ENCODE data around the gene SYCE1L.
"Not testable (repeated sequence)": the region's sequence is repeated elsewhere in the genome, so short reads cannot be mapped to it uniquely, and the experiment has no call there.

SYCE1L gene

GRCh38 chr16:77207030-77207429 is 7.8 kb downstream of the SYCE1L start:
- DNase-seq: no peak

GRCh38 chr16:77208382-77208781 is 9.2 kb downstream of the SYCE1L start:
- DNase-seq: no peak

GRCh38 chr16:77211880-77212740 is 12.9 kb downstream of the SYCE1L start:
- DNase-seq: no peak

DNA sequence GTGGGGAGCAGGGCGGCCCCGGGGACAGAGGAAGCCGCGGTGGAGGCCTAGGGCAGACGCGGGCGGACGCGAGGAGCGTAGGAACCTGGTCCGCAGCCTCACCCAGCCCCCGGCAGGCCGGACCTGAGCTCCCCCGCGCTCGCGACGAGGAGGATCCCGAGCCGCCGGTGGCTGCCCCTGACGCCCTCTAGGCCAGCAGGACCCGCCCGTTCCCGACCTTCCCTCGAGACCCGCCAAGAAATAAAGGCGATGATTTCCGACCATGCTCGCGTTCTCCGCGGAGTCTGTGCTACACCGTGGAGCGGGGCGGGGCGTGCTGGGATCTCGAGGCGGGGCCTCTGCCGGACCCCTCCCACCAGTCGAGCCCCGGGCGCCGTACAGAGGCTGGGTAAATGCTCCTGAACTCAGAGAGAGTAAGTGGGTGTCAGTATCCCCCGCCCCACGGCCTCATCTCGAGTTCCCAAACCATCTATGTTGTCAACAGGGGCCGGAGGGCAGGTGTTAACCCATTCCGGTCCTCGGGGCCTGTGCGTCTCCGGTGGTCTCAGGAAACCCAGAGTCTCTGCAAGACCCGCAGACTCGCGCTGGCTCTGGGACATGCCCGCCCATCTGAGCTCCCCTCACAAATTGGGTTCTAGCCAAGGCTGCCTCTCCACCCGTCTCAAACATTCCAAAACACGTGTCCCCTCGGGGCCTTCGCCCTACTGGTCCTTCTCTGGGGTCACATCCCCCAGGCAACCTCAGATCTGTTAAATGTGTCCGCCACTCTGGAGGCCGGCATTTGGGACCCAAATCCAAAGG is 13.7 kb downstream of the SYCE1L start:
- no peak for DNase-seq

GRCh38 chr16:77213542-77214106 is 14.4 kb downstream of the SYCE1L start:
- DNase-seq: no peak

GRCh38 chr16:77214411-77215138 is 15.4 kb downstream of the SYCE1L start:
- no peak for DNase-seq

- DNase-seq: no peak
Observed at GRCh38 chr16:77219437-77219836, 20.2 kb downstream of the SYCE1L start.

DNA sequence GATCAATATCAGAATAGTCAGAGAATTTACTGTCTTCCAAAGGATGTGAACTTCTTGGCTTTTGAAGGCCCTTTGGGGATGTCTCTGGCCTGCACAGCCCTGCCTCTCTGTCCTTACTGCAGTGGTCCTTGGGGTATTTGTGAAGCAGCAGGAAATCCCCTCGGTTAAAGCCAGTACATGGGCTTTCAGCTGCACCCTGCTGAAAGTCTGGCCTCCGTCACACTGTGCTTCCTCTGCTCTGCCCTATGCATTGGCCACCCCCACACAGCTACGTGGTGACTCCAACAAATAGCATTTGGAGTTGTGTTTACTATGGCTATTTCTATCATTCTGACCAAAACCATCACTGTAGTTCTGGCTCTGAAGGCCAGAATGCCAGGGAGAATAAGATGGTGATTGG is 21.2 kb downstream of the SYCE1L start:
- no peak for DNase-seq

GRCh38 chr16:77221482-77221881 is 22.3 kb downstream of the SYCE1L start:
- no peak for DNase-seq

DNA sequence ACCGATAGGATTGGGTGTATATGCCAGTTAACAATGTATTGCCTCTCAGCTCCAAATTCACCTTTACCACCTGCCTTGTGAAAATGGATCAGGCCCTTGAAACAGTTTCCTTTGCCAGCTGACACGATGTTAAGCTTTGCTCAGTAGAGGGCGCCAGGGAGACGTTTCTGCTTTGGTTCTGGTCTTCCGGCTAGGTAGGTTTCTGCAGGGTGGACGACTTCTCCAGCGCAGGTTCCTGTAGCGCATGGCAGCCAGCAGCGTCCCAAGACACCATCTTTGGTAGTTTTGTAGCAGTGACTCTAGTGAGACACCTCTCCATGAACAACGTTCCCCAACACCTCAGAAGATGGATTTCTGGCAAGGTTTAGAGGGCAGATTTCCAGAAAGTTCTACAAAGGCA is 24.0 kb downstream of the SYCE1L start:
- DNase-seq: no peak

DNA sequence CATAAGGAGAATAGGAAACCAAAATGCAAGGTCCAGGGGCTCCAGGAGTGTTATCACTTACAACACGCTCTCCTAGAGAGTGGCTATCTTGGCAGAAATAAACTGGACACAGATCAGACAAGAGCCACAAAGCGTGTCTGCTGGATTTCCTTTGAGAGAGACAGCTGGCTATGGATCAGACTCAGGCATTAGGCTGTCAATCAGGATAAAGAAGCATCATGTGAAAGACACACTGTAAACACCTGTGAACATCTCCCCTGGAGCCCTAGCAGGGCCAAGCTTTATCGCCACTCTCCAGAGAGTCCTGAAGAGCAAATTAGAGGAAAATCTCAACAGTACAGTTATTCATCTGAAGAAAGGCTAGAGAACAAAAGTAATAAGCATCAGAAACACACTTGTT is 26.0 kb downstream of the SYCE1L start:
- no peak for DNase-seq

DNA sequence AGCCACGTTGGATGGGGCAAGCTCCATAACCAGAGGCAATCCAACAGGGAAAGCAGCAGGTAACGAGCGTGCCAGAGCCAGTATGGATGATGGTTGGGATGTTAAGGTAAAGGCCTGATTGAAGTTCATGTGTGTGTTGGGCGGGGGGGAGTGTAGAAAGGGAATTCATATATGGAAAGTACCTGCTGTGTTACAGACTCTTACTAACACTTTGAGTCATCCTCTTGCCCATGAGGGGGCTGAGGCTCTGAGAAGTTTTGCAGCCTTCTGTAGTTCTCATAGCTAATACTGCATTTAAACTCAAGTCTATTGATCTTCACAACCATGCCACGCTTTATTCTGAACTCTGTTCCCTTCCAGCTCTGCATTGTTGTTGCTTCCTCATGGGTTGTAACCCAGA is 28.5 kb downstream of the SYCE1L start:
- DNase-seq: no peak

- DNase-seq: no peak
Observed at GRCh38 chr16:77231047-77231446, 31.8 kb downstream of the SYCE1L start.

- no peak for DNase-seq
Observed at GRCh38 chr16:77233799-77234519, 34.8 kb downstream of the SYCE1L start.

DNA sequence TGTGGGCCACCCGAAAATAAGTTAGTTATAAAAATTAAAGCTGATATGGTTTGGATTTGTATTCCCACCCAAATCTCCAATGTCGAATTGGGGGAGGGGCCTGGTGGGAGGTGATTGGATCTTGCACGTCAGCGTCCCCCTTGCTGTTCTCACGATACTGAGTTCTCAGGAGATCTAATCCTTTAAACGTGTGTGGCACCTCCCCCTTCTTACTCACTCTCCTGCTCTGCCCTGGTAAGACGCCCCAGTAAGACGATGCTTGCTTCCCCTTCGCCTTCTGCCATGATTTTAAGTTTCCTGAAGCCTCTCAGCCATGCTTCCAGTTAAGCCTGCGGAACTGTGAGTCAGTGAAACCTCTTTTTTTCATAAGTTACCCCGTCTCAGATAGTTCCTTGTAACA is 35.4 kb downstream of the SYCE1L start:
- no peak for DNase-seq

DNA sequence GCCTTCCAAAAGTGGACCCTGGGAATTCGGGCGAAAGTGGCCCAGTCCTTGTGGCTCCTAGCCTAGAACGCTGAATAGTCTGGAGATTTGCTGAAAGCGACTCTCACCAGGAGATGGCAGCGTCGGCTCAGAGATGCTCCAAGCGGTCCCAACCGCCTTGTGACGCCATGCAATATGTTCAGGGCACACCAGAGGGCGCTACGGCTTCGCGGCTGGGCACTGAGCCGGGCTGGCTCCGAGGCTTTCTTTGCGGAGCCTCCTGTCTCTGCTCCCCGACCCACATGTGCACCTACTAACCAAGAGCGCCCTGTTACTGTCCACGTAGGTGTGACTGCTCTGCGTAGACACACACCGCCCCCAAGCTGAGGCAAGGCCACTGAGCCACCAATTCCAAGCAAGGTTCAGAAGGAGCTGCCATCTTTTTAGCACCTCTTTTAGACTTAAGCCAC is 36.9 kb downstream of the SYCE1L start:
- DNase-seq: no peak

GRCh38 chr16:77238593-77238992 is 39.4 kb downstream of the SYCE1L start:
- no peak for DNase-seq

DNA sequence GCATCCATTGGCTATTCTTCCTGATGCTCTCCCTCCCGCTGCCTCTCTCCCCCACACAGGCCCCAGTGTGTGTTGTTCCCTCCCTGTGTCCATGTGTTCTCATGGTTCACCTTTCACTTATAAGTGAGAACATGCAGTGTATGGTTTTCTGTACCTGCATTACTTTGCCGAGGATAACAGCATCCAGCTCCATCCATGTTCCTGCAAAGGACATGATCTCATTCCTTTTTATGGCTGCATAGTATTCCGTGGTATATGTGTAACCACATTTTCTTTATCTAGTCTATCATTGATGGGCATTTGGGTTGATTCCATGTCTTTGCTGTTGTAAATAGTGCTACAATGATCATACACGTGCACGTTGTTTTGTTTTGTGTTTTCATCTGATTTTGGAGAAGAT is 43.3 kb downstream of the SYCE1L start:
- not testable (repeated sequence) for DNase-seq

DNA sequence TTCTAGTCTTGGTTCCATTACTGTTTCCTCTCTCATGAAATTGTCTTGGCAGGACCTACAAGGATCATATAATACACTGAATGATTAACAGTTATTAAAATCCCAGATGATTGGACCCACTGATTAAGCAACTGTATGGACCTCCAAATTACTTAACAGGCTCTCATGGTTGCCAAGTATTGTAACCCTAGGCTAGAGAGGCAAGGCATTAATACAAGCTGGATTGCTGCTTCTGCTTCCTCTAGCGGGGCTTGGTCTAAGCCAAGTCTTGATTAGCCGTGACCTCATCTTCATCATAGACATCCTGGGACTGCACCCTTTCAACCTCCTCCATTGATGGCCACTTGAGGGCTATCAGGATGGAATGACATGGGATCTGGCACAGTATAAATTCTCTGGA is 46.9 kb downstream of the SYCE1L start:
- DNase-seq: no peak

DNA sequence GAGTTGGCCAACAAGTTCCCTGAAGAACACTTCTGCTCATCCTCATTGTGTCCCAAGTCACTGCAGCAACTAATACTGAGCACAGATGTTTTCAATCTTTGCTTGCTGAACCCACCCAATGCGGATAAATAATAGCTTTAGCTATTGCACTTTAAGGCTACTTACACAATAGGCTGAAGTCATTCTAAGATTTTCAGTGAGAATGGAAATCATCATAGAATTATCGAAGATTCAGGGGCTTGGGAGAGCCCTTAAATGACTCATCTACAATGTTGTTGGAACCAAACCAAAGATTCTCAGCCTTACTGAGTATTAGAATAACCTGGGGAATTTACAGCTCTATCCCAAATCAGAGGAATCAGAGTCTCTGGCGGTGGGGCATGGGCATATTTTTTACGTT is 51.2 kb downstream of the SYCE1L start:
- DNase-seq: no peak

All from SIG-M5 (cell line).